ENCODE measurements around the gene G6PC1. TPM values are rescaled to one million over a fixed set of nuclear protein-coding genes. Genes with fewer than 3 reads are reported as not detected.
"Not testable (repeated sequence)": the region's sequence is repeated elsewhere in the genome, so short reads cannot be mapped to it uniquely, and the experiment has no call there.

G6PC1 gene
- total RNA-seq, 1 donor from 2014 or later: not detected

GRCh38 chr17:42878924-42879595, 21.5 kb upstream of the G6PC1 start:
- Histone ChIP-seq H3K27ac (no peak overlapping the region), H3K4me1 (no peaks in the 10 kb centered on the region), H3K27me3 (ENCODE audit: low read depth) (no peaks in the 10 kb centered on the region), H3K36me3 (no peaks in the 10 kb centered on the region), H3K9me3 (no peaks in the 10 kb centered on the region), H3K4me3 (no peak overlapping the region)
- DNase-seq (no peak), ATAC-seq (no peak)
- intact Hi-C loops (cut with DNase I): no loop called here
- TF ChIP-seq CTCF (IDR thresholded peaks at IDR 0.05): no peak

DNA sequence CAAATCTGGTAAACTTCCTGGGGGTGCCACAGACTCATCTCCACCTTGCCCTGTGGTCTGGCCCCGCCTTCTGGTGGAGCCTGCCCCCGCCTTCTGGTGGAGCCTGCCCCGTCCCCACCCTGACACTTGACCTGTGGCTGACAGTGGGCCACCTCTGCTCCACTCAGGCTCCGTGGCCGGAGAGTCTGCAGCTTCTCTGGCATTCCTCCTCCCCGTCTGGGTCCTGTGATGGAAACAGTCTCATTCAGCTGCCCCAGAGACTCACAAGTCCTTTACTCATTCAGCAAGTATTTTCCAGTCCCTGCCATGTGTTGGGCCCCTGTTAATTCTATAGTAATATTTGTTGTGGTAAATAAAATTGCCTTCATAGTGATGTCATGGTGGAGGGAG, 21.0 kb upstream of the G6PC1 start:
- intact Hi-C loops (cut with DNase I): no loop called here
- Histone ChIP-seq H3K27me3 (ENCODE audit: low read depth) (no peaks in the 10 kb centered on the region), H3K9me3 (no peaks in the 10 kb centered on the region), H3K36me3 (no peaks in the 10 kb centered on the region), H3K4me3 (no peak overlapping the region), H3K27ac (no peak overlapping the region), H3K4me1 (no peaks in the 10 kb centered on the region)
- no peak for ATAC-seq
- no peak for TF ChIP-seq CTCF (IDR thresholded peaks at IDR 0.05)
- no peak for DNase-seq

- no peak for ATAC-seq
- H3K27ac ChIP-seq: no peak overlapping the region
- DNase-seq: no peak
- H3K36me3 ChIP-seq: no peaks in the 10 kb centered on the region
- intact Hi-C loops (cut with DNase I): no loop called here
- no peaks in the 10 kb centered on the region for H3K9me3 ChIP-seq
- no peak overlapping the region for H3K4me3 ChIP-seq
- peaks cover 2% of the 10 kb centered on the region for H3K4me1 ChIP-seq
- no peaks in the 10 kb centered on the region for H3K27me3 ChIP-seq (ENCODE audit: low read depth)
- TF ChIP-seq CTCF (IDR thresholded peaks at IDR 0.05): no peak
Measured at GRCh38 chr17:42880776-42881310, 19.8 kb upstream of the G6PC1 start.

DNA sequence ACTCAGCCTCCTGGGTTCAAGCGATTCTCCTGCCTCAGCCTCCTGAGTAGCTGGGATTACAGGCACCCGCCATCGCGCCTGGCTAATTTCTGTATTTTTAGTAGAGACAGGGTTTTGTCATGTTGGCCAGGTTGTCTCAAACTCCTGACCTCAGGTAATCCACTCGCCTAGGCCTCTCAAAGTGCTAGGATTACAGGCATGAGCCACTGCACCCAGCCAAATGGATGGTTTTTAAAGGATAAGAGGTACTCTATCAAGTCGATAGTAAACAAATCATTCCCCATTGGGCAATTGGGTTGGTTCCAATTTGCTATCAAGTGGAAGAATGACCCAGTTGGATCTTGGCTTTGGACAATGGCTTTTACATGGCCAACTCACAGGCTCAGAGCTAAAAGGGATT, 18.9 kb upstream of the G6PC1 start:
- H3K9me3 ChIP-seq; H3K27me3 ChIP-seq (ENCODE audit: low read depth); H3K4me3 ChIP-seq; DNase-seq; H3K36me3 ChIP-seq; H3K27ac ChIP-seq; intact Hi-C loops (cut with DNase I): not testable (repeated sequence)
- peaks cover 11% of the 10 kb centered on the region for H3K4me1 ChIP-seq
- peak; percentile 61 to 74 for ATAC-seq

DNA sequence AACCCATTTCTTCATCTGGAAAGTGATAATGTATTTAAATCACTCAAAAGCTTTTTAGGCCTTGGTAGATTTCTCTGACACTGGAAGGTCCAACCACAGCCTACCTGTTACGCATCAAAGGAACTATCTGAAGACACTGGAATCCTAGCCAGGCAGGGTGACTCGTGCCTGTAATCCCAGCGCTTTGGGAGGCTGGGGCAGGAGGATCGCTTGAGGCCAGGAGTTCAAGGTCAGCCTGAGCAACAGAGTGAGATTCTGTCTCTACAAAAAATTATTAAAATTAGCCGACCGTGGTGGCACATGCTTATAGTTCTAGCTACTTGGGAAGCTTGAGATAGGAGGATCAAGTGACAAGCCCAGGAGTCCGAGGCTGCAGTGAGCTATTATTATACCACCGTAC, 18.4 kb upstream of the G6PC1 start:
- H3K27ac ChIP-seq: no peak overlapping the region

More for the DNA sequence above, 18.4 kb upstream of the G6PC1 start:
- Histone ChIP-seq H3K9me3 (no peaks in the 10 kb centered on the region), H3K4me3 (no peak overlapping the region), H3K4me1 (peaks cover 15% of the 10 kb centered on the region), H3K36me3 (no peaks in the 10 kb centered on the region), H3K27me3 (ENCODE audit: low read depth) (no peaks in the 10 kb centered on the region)
- intact Hi-C loops (cut with DNase I): no loop called here
- no peak for ATAC-seq
- DNase-seq: no peak
- no peak for TF ChIP-seq CTCF (IDR thresholded peaks at IDR 0.05)
